ENCODE measurements around the gene MAPK13.

DNA sequence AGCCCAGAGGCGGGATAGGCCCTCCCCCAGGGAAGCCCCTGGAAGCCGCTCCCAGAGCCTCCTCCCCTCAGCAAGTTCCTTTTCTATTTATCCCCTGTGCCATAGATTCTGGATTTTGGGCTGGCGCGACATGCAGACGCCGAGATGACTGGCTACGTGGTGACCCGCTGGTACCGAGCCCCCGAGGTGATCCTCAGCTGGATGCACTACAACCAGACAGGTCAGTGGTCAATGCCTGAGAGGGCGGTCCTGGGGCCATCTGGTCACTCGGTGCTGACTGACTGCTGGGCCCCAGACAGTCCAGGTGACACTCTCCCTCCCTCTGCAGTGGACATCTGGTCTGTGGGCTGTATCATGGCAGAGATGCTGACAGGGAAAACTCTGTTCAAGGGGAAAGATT, 6.2 kb downstream of the MAPK13 start:
- TF ChIP-seq, protein P1, sequence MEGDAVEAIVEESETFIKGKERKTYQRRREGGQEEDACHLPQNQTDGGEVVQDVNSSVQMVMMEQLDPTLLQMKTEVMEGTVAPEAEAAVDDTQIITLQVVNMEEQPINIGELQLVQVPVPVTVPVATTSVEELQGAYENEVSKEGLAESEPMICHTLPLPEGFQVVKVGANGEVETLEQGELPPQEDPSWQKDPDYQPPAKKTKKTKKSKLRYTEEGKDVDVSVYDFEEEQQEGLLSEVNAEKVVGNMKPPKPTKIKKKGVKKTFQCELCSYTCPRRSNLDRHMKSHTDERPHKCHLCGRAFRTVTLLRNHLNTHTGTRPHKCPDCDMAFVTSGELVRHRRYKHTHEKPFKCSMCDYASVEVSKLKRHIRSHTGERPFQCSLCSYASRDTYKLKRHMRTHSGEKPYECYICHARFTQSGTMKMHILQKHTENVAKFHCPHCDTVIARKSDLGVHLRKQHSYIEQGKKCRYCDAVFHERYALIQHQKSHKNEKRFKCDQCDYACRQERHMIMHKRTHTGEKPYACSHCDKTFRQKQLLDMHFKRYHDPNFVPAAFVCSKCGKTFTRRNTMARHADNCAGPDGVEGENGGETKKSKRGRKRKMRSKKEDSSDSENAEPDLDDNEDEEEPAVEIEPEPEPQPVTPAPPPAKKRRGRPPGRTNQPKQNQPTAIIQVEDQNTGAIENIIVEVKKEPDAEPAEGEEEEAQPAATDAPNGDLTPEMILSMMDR (IDR thresholded peaks at IDR 0.05; ENCODE audit: low read length): no peak
- no peak for TF ChIP-seq EZH2 (optimal IDR thresholded peaks at IDR 0.05; ENCODE audit: low read depth, low read length)
- TF ChIP-seq EZH2phosphoT487 (IDR thresholded peaks at IDR 0.05; ENCODE audit: low read length): no peak
